ENCODE measurements around the gene TNFRSF18.

TNFRSF18 gene

GRCh38 chr1:1166642-1167397, 39.6 kb downstream of the TNFRSF18 start:
- DNase-seq (ENCODE audit: low read depth in 2 of 2): no peak

DNA sequence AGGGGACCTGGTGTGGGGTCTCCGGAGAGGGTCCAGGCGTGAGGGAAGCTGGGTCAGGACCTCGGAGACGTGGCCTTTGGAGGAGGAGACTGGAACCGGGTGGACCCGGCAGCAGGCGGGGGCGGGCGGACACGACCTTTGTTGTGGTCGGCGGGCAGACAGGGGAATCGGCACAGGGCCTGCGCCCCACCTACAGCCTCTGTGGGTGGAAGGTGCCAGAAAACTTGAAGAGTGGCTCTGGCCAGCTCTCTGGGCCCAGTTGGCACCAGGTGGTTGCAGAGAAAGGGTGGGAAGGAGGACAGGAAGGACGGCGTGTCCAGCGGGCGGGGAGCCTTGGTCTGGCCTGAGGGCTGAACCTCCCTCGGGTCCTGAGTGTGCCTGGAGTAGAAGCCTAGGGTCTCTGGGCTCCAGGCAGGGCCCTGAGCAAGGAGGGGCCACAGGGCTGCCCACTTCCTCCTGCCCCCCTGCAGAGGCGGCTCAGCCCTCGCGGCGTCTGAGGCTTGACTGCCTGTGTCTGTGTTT, 40.4 kb downstream of the TNFRSF18 start:
- no peak for DNase-seq (ENCODE audit: low read depth in 2 of 2)

DNA sequence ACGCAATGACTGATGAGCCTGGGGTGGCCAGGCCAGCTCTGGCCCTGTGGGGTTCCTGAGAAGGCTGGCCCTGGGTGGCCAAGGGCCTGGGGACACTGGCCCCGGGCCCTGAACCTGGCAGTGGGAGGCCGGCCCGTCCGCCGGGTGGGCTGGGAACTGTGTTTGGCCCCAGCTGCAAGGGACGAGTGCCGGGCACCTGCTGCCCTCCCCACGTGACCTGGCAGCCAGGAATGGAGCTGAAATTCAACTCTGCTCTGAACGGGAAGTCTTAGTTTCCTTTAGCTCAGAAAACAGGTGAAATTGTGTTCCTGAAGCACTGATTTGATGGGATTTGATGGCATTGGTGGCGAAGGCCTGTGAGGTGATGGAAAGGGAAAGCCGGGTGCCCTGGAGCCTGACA, 40.9 kb downstream of the TNFRSF18 start:
- DNase-seq (ENCODE audit: low read depth in 2 of 2): no peak

- no peak for DNase-seq (ENCODE audit: low read depth in 2 of 2)
Observed at GRCh38 chr1:1164701-1165451, 41.5 kb downstream of the TNFRSF18 start.

GRCh38 chr1:1164361-1164700, 42.1 kb downstream of the TNFRSF18 start:
- DNase-seq (ENCODE audit: low read depth in 2 of 2): no peak

DNA sequence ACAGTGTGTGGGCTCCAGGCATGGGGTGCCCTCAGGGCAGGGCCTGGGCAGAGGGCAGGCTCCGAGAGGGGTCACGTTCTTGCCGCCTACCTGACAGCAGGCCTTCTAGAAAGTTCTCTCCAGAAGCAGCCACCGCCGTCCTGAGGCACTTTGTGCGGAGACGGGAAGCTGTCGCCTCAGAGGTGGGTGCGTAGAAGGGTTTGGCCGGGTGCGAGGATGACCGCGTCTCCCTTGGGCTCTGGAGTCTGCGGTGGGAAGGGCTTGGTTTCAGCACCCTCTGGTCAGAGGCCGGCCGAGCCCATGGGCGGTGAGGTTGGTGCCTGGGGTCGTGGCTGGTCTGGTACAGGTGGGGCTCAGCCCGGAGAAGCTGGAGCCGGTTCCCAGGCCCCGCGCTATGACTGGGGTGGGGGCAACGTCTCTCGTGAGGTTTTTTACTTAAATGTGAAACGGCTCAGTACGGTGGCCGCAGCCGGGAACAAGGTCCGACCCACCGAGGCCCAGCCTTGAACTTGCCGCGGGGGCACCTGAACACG, 42.8 kb downstream of the TNFRSF18 start:
- no peak for DNase-seq (ENCODE audit: low read depth in 2 of 2)

DNA sequence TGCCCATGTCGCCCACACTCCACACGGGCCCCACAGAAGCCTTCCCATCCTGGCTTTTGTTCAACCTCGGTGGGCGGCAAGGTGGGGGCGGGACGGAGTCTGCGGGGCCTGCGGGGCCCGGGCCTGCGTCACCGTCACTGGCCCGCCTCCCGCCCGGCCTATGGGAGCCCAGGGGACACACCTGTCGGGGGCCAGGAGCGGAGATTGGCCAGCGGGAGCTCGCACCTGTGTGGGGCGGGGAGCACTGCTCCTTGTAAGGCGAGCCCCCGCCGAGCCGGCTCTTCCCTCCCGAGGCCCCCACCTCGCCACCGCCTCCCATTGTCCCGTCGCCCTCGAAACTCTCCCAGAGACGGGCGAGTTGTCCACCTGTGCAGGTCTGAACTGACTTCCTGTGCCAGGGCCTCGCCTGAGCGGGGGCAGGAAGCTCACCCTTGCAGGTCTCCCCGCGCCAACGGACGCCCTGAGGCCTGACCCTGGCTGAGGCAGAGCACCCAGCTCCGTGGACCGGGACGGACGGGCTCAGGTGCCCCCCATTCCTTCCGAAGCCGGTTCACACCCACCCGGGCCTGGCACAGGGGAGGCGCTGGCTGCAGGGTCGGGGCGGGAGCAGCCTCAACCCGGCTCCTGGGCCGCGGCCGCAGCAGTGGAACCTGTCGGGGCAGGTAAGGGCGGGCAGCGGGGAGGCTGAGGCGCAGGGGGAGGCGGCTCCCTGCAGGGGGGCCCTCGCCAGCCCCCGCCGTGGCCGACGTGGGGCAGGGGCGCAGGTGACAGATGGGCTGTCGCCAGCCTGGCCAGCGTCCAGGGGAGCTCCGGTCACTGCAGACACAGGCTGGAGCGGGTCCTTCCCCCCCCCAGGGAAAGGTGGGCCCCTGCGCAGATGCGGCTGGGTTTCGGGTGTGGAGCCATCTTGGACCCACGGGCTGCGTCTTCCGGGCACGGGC, 43.5 kb downstream of the TNFRSF18 start:
- no peak for DNase-seq (ENCODE audit: low read depth in 2 of 2)

DNA sequence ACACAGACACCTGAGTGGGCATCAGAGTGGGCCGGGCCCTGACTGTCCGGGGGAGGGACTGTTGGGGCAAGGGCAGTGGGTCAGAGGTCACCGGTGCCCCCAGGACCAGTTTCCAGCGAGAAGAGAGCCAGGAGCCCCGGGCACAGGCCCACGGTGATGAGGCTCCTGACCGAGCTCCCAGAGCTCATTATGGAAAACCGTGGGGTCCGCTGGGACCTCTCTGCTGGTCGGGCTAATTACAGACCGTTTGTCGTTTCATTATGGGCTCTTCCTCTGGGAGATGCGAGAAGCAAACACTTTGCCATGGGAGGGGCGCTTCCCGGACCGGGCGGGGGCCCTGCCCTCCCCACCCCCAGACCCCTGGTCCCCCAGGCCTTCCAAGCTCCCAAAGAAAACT, 44.7 kb downstream of the TNFRSF18 start:
- no peak for DNase-seq (ENCODE audit: low read depth in 2 of 2)

DNA sequence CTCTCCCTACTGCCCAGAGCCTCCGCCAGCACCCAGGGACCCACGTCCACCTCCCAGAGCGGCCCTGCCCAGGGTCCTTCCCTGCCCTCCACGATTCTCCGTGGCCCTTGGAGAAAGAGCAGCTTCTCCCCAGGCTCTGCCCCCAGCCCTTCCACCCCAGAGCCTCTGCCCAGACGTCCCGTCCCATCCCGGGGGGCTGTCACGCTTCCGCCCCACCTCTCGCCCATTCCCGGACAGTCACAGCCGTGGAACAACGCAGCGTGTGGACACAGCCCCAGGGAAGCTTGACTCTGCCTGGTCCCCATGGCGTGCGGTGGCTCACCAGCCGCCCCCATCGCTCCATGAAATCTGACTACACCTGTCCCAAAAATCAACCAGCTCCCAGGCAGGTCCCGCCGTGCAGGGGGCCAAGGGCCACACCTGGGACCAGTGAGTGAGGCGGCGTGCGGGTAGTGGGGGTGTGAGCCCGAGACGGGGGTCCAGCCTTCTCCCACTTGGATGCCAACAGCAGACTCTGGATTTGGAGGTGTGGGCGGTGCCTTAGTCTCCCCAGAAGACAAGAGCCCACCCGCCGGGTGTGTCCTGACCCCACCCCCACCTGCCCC, 45.2 kb downstream of the TNFRSF18 start:
- DNase-seq (ENCODE audit: low read depth in 2 of 2): no peak

DNA sequence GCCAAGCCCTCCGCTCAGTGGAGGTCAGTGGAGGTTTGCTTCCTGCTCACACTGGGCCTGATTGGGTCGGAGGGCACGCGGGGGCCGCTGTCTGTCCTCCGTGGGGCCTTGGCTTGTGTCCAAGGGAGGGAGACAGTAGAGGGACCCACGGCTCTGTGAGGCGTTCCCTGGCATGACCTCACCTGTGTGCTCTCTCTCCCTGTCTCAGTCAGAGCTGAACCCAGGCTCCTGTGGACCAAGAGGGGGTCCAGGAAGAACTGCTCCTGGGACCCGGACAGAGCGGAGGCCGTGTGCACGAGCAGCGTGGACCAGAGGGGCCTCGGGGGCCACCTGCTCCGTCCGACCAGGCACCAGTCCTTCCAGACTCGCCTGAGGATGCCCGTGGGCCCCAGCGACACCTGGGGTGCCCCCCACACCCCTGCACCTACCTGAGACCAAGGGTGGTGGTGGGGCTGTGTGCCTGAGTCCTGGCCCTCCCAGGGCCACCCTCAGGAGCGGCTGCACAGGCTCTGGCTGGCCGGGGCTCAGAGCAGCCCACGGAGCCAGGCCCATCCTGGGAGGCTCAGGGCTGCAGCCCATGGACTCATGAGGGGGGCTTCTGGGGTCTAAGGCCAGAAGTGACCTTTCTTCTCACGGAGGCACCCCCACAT, 46.0 kb downstream of the TNFRSF18 start:
- DNase-seq (ENCODE audit: low read depth in 2 of 2): no peak

GRCh38 chr1:1157914-1158710, 48.3 kb downstream of the TNFRSF18 start:
- no peak for DNase-seq (ENCODE audit: low read depth in 2 of 2)

GRCh38 chr1:1157426-1157913, 48.9 kb downstream of the TNFRSF18 start:
- DNase-seq (ENCODE audit: low read depth in 2 of 2): peak; percentile 17 to 30

DNA sequence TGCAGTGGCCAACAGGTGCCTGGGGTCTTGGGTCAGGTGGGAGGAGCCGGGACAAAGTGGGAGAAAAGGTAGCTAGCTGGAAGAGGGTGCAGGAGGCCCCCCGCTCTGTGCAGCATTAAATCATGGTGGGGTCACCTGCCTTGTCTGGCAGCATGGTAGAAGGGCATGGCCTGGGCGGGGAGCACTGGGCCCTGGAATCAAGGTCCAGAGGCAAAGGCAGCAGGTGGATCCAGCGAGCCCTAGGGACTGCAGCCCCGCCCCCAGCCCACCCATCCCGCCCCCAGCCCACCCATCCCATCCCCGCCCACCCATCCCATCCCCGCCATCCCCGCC, 49.4 kb downstream of the TNFRSF18 start:
- DNase-seq (ENCODE audit: low read depth in 2 of 2): no peak

DNA sequence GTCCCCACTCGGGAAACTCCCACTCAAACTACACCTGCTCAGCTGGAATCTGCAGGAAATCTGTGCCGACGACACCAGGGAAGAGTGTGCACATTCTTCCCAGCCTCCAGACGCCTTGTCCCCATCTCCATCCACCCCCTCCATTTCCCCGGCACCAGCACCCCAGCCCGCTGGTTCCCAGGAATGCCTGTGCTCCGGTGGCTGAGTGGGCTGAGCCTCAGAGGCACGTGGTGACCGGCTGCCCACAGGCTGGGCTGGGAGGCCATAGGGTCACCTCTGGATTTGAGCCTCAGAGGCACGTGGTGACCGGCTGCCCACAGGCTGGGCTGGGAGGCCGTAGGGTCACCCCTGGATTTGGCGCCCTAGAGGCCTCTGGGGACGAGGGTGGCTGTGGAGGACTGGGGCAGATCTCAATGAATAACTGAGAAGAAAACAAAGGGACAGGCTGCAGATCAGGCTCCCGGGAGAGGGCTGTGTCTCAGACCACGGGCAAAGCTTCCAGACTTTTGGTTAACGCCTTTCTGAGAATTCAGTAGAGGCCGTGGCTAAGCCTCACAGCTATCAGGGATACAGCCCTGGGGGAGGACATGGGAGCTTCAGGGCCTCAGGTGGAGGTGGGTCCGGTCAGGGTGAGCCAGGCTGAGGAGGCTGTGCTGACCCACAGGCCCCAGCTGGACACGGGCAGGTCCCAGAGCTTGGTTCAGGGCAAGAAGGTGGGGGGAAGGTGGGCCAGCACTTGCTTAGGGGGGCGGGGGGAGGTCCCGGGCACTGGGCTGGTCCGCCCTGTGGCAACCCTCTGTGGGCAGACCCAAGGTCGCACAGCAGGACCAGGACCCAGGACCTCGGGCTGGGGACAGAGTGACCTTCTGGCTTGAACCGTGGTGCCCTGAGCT, 50.0 kb downstream of the TNFRSF18 start:
- DNase-seq (ENCODE audit: low read depth in 2 of 2): no peak

DNA sequence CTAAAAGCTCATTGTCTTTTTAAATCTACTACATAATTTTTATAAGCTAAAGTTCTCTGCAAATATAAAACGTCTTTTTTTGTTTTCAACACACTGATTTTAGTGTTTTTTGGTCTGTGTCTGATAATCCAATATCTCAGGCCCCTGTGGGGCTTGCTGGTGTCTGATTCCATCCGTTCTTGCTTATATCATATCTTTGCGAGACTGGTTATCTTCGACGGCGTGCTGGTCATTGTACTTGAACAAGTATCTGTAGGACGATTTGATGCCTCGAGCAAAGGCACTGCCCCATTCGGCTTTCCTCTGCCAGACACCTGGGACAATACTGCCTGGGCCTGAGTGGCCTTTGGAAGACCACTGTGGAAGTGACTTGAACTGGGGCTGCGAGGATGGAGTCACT, 51.1 kb downstream of the TNFRSF18 start:
- no peak for DNase-seq (ENCODE audit: low read depth in 2 of 2)

- no peak for DNase-seq (ENCODE audit: low read depth in 2 of 2)
Observed at GRCh38 chr1:1153874-1154273, 52.5 kb downstream of the TNFRSF18 start.
